ENCODE results near the gene SYNE2.

Gene SYNE2

GRCh38 chr14:63887899-63888298, 35.1 kb downstream of the SYNE2 start:
- no peaks in the 10 kb centered on the region for H3K9me3 ChIP-seq (ENCODE audit: control insufficient read depth, low read length)
- no peak overlapping the region for H3K27ac ChIP-seq
- no peak overlapping the region for H2AFZ ChIP-seq
- H3K9ac ChIP-seq: no peak overlapping the region
- H3K4me2 ChIP-seq (ENCODE audit: low read length): no peak overlapping the region
- H3K4me1 ChIP-seq: no peaks in the 10 kb centered on the region
- no peaks in the 10 kb centered on the region for H3K27me3 ChIP-seq (ENCODE audit: control insufficient read depth, insufficient read depth, low read length)
- no peak for TF ChIP-seq CTCF (IDR thresholded peaks at IDR 0.05)
- H3K4me3 ChIP-seq (ENCODE audit: low read depth, low read length): no peak overlapping the region
- peaks cover 3% of the 10 kb centered on the region for H3K79me2 ChIP-seq
- no peaks in the 10 kb centered on the region for H3K36me3 ChIP-seq (ENCODE audit: control insufficient read depth, insufficient read depth, low read length)

- TF ChIP-seq CTCF (IDR thresholded peaks at IDR 0.05): no peak
- Histone ChIP-seq H2AFZ (no peak overlapping the region), H3K27me3 (ENCODE audit: control insufficient read depth, insufficient read depth, low read length) (no peaks in the 10 kb centered on the region), H3K36me3 (ENCODE audit: control insufficient read depth, insufficient read depth, low read length) (no peaks in the 10 kb centered on the region), H3K9me3 (ENCODE audit: control insufficient read depth, low read length) (no peaks in the 10 kb centered on the region), H3K79me2 (peaks cover 3% of the 10 kb centered on the region), H3K4me1 (no peaks in the 10 kb centered on the region), H3K4me3 (ENCODE audit: low read depth, low read length) (no peak overlapping the region), H3K27ac (no peak overlapping the region), H3K4me2 (ENCODE audit: low read length) (no peak overlapping the region), H3K9ac (no peak overlapping the region)
Measured at GRCh38 chr14:63890553-63890952, 37.7 kb downstream of the SYNE2 start.

GRCh38 chr14:63891148-63891975, 38.6 kb downstream of the SYNE2 start:
- H3K36me3 ChIP-seq (ENCODE audit: control insufficient read depth, insufficient read depth, low read length): no peaks in the 10 kb centered on the region
- peak overlapping the region; percentile 13 for H3K27ac ChIP-seq
- H3K9me3 ChIP-seq (ENCODE audit: control insufficient read depth, low read length): no peaks in the 10 kb centered on the region
- peaks cover 5% of the 10 kb centered on the region for H3K4me1 ChIP-seq
- H3K4me2 ChIP-seq (ENCODE audit: low read length): no peak overlapping the region
- no peak overlapping the region for H2AFZ ChIP-seq
- H3K9ac ChIP-seq: no peak overlapping the region
- H3K4me3 ChIP-seq (ENCODE audit: low read depth, low read length): no peak overlapping the region
- no peak for TF ChIP-seq CTCF (IDR thresholded peaks at IDR 0.05)
- H3K79me2 ChIP-seq: peaks cover 3% of the 10 kb centered on the region
- H3K27me3 ChIP-seq (ENCODE audit: control insufficient read depth, insufficient read depth, low read length): no peaks in the 10 kb centered on the region

- H3K9ac ChIP-seq: no peak overlapping the region
- H3K27ac ChIP-seq: no peak overlapping the region
Measured at GRCh38 chr14:63892265-63892664, 39.5 kb downstream of the SYNE2 start.

More at GRCh38 chr14:63892265-63892664, 39.5 kb downstream of the SYNE2 start:
- H3K36me3 ChIP-seq (ENCODE audit: control insufficient read depth, insufficient read depth, low read length): no peaks in the 10 kb centered on the region
- TF ChIP-seq CTCF (IDR thresholded peaks at IDR 0.05): no peak
- no peaks in the 10 kb centered on the region for H3K27me3 ChIP-seq (ENCODE audit: control insufficient read depth, insufficient read depth, low read length)
- peaks cover 3% of the 10 kb centered on the region for H3K79me2 ChIP-seq
- H3K9me3 ChIP-seq (ENCODE audit: control insufficient read depth, low read length): no peaks in the 10 kb centered on the region
- no peak overlapping the region for H2AFZ ChIP-seq
- peaks cover 5% of the 10 kb centered on the region for H3K4me1 ChIP-seq
- no peak overlapping the region for H3K4me3 ChIP-seq (ENCODE audit: low read depth, low read length)
- H3K4me2 ChIP-seq (ENCODE audit: low read length): no peak overlapping the region
